Left cardiac atrium (tissue), 2 donors: Measurements from ENCODE around the gene SHOC1. TPM values are rescaled to one million over a fixed set of nuclear protein-coding genes. Genes with fewer than 3 reads are reported as not detected.

Experiments
- total RNA-seq, 2 donors: library from RNA; stranded (reverse); fragmentation: NEBNext Ultra II Directional; extraction: Animal tissue kit (Norgen Biotek cat#: 25700); gene quantifications; one replicate each; pipeline ENCODE4 v1.2.1, GENCODE V29; 2021
- donor health status: DM: no; HTN: yes; CAD: no; lungs with severe emphysema.
- donor health status: DM: yes; HTN: yes; CAD: no.

Gene SHOC1
- total RNA-seq, 2 donors from 2014 or later: not detected

Other genes starting within 250 kb of the SHOC1 start
- 10 to 100 TPM; 37.5 to 46.3 TPM for gene PTGR1, start 195.3 kb downstream of the SHOC1 start, total RNA-seq
- gene DNAJC25, start 163.6 kb downstream of the SHOC1 start, total RNA-seq: 1 to 10 TPM; 6.3 to 8.4 TPM
- 10 to 100 TPM; 29.8 to 34.7 TPM for gene GNG10, start 133.3 kb downstream of the SHOC1 start, total RNA-seq
- 10 to 100 TPM; 12.7 to 21.1 TPM for gene UGCG, start 101.9 kb upstream of the SHOC1 start, total RNA-seq